Stimulated activated CD8-positive, alpha-beta memory T cell treated with anti-CD3 and anti-CD28 coated beads, Interleukin-2, amount 100 ng/mL, for 1 hour (primary cell): ENCODE results near the gene CYFIP2.

Experiments
- DNase-seq, 2 donors: peaks; one replicate each; pipeline ENCODE4 v3.0.0-alpha.2; 2020; ENCODE audit warnings: low read depth in 2 of 2

Gene CYFIP2

DNA sequence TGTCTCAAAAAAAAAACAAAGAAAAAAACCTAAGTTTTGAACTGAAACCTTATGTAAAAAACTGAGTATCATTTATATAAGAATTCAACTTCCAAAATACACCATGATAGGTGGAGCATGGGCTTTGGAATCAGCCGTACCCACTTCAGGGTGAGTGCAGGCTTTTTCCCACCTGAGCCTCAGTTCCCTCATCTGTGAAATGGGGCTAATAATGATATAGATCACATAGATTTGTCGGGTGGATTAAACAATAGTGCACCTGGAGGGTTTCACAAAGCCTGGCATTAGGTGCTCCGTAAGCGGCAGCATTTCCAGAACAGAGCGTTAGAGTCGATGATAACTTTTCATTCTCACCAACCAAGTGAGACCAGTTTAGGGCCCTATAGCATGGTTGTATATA is 91.9 kb downstream of the CYFIP2 start:
- DNase-seq, result no peak

DNA sequence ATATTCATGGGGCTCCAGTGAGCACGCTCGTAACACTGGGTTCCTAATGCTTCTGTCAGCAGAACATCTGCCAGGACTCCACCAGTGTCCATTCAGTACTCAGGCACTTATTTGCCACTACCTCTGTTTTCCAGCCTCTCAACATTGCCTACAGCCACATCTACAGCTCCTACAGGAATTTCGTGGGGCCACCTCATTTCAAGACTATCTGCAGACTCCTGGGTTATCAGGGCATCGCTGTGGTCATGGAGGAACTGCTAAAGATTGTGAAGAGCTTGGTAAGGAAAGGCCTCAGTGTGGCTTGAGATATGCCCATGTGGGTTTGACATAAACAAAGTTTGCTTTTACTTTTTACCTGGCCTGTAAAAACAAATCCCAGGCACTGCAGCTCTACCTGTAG is 92.9 kb downstream of the CYFIP2 start:
- no peak for DNase-seq

DNA sequence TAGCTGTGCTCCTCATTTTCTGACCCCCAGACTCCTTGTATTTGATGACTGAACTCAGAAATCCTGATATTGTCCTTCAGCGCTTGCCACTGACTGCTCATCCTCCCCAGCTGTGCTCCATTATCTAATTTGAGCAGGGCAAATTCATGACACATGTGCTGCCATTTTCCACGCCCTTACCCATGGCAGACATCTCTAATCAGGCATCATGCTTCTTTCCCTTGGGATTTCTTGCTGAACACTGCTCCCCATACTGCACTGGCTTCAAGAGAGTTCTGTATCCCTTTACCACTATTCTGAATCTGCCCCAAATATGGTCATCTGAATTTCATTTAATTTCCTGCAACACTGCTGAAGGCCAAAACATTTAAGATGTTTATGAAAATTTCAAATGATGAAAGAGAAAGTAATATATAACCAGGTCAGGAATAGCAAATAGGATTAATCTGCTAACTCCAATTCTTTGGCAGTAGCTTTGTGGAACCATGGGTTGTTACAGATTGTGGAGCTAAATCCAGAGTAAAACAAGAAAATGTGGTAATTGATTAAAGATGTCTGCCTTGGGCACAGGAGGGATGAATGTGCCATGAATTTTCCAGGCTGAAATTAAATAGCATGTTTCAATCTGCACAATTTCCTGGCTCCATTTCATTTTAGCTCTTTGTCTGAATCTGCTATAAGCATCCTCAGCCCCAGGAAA is 93.6 kb downstream of the CYFIP2 start:
- DNase-seq, result no peak

DNA sequence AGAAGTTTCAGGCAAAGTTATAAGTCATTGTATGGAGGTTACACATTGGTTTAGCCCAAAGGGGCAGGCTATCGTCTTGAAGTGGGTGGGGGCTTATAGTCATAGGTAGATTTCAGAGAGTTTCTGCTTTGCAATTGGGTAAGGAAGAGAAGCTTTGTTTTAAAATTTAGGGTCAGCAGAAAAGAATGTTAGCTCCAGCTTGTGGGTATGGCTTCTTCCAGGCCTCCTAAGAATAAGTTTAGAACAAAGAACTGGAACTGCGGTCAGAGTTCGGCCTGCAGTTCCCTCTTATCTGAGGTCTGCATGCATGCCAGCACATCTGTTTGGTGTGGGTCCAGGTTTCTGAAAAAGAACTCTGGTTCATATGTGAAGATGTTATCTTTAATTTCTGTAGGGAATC is 96.1 kb downstream of the CYFIP2 start:
- DNase-seq, result no peak

DNA sequence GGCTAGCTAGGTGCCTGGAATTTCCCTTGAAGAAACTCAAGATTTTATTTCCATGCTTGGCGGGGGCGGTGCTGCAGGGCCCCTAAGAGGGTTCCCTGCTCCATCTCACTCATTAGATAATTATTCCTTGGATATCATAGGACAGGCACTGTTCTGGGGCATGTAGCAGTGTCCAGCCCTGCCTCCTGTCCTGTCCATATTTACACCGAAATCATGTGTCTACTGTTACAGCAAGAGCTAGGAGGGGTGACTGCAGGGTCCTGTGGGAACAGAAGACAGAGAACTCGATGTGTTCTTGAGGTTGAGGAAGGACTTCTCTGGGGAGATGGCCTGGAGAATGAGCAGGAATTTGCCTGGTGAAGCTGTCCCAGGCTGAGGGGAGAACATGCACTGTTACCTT is 96.6 kb downstream of the CYFIP2 start:
- no peak for DNase-seq

DNA sequence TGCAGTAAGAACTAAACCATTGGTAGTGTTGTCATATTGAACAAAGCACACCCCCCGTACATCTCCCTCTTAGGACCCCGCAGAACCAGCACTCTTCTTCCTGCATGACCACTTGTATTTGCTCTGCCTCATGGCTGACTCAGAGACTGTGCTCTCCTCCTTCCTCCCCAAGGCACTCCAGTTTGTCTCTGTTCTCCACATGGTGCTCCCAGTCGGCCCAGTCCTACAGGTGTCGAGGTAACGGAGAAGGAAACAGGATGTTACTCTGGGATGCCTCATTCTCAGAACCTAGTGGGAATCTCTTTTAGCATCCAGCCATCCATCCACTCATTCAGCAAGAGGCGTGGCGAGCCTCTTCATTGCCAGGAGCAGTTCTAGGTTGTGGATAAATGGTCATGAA is 97.1 kb downstream of the CYFIP2 start:
- no peak for DNase-seq

DNA sequence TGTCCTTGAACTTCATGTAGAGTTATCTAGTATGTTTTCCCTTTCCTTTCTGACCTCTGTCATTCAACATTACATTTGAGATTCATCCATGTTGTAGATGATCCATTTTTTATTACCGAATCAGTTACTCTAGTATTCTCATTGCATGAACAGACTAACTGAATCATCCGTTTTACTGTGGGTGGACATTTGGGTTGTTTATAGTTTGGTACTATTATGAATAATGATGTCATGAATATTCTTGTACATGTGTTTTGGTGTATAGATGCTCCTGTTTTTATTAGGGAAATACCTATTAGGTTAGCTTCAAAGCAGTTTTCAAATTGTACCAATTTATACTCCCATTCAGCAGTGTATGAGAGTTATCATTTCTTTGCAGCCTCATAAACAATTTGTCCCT is 99.8 kb downstream of the CYFIP2 start:
- DNase-seq, result no peak

DNA sequence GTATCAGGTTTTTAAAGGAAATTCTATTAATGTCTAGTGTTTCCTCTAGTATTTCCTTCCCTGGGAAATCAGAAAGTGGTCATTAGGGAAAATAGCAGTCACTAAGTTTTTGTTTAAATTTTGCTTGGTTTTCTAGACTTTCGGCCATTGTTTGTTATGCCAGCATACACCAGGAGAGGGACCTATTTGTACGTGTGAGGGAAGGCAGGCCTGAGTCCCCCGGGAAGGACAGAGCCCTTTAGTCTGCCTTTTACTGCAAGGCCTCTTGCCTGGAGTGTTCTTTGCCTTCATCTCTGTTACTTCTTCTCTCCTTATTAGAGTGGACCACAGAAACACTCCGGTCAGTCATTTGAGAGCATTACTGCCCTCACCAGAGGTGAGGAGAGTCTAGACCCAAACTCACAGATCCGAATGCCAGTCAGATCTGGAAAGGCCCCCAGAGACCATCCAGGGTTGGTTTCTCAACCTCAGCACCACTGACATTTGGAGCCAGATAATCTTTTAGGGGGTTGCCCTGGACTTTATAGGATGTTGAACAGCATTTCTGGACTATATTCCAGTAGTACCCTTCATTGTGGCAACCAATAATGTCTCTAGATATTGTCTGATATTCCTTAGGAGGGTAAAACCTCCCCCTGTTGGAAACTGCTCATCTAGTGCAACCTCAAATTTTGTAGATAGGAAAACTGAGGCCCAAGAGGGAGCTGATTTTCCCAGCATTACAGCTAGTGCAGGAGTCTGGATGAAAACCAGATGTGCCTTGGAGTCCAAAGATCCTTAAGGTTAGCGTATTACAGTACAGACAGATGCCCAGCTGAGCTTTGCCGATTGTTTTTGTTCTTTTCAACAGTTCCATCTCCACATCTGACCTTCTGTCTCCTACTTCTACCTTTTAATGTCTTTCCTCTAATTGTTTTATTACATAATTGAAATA is 101.1 kb downstream of the CYFIP2 start:
- no peak for DNase-seq

DNA sequence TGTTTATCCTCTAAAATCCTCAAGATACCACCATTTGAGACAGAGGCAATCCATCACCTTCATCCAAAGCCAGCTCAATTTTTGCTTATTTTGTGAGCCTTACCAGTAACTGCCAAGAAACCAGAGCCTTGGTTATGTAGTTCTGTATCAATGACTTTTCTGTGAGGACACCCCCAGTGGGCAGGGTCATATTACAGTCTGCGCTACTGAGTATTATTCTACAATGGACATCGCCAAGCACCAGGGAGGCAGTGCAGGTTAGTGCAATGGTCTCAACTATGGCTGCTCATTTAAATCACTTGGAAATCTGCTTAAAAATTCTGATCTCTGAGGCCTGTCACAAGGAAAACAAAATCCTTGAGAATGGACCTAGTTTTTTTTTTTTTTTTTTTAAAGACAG is 103.6 kb downstream of the CYFIP2 start:
- no peak for DNase-seq

DNA sequence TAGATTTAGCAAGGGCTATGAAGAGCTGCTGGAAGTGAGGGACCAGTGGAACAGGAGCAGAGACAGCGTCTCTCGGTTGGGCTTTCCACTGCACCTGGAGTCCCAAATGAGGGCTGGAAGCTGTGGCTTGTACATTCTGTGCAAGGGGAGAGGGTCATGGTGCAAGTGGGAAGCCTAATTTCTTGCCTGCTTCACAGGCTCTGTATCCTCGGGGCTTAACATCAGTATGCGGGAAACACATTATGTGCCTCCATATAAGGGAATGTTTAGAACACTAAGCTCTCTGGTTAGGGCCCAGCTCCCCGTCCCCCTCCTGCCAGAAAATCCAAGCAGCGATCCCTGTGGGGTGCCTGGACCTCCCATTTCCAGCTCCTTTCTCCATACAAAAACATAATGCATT is 105.0 kb downstream of the CYFIP2 start:
- no peak for DNase-seq

DNA sequence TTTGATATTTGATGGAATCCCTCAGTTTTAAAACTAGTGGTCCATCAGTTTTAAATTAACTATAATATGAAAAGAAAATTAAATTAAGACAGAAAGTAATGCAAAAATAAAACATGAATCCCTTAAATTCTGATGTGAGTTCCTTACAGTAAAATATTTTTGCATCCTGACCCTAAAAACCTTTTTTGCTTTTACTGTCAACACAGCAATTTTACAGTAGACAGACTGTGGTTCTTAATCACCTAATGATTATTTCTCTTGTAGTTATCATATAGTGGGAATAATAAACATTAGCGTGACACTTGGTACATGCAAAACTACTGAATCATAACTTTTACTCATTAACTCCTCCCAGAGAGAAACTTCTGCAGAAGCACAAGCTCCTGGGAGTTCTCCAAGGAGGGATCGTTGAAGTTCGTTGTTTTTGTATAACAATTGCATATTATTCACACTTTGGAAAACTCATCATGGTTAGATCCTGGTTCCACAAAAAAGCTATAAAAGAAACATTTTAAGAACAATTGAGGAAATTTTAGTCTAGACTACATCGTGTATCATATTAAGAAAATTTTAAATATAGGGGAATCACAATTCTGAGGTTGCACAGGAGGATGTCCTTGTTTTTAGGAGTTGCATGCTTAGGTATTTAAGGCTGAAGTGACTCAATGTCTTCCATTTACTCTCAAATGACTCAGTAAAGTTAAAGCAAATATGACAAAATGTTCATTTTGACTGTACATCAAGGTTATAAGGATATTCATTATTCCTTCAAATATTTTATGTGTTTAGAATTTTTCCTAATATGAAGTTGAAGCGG is 105.9 kb downstream of the CYFIP2 start:
- no peak for DNase-seq

DNA sequence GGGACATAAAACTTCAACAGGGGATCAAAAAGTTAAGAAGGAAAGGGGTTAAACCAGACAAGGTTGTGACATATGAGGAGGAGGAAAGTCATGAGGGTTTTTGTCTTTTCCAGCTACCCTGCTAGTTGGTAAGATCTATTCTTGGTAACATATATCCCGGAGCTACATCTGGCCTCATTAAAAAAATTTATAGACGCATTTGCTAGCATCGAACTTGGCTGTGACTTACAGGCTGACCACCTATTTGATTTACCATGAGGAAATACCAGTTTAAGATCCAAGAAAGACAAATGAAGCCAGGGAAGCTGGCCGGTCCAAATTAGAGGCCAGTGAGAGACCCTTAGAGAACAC is 106.5 kb downstream of the CYFIP2 start:
- no peak for DNase-seq

DNA sequence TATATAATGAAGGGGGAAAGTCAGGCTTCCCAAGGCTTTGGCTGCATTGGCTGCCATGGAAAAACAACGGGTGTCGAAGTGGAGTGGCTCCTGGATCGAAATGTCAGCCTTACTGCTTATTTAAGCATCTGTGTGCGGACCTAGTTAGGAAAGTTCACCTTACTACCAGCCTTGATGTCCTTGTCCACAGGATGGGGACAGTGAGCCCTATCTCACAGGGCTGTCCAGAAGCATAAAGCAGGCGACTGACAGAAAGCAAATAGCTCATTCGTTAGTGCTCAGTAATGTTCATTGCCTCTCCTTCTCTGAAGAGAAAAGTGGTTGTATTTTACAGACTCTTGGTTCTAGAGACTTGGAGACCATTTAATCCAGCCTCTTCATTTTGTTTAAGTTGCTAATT is 112.6 kb downstream of the CYFIP2 start:
- no peak for DNase-seq

DNA sequence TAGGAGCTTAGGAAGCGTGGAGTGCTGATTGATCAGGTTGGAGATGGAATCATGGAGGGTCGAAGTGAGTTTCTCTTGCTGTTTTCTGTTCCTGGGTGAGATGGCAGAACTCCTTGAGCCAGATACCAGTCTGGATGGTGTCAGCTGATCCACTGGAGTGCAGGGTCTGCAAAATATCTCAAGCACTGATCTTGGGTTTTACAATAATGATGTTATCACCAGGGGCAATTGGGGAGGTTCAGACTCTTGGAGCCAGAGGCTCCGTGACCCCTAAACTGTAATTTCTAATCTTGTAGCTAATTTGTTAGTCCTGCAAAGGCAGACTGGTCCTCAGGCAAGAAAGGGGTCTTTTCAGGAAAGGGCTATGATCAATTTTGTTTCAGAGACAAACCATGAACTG is 114.1 kb downstream of the CYFIP2 start:
- no peak for DNase-seq

DNA sequence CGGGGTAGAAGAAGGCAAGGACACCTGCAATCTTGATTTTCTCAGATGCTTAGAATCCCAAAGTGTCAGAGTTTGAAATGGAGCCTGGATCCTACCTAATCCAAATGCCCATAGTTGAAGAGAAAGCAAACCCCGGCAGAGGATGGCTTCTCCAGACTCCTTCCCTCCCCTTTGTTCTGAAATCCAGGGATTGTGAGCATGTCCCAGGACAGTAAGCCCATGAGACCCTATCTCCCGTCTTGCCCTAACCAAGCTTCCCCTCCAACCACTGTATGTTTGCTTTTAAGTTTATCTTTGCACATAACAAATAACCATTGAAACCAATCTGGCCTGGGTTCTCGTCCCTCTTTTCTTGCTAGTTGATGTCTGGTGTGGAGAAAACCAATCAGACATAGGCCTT is 115.8 kb downstream of the CYFIP2 start:
- DNase-seq, result no peak

DNA sequence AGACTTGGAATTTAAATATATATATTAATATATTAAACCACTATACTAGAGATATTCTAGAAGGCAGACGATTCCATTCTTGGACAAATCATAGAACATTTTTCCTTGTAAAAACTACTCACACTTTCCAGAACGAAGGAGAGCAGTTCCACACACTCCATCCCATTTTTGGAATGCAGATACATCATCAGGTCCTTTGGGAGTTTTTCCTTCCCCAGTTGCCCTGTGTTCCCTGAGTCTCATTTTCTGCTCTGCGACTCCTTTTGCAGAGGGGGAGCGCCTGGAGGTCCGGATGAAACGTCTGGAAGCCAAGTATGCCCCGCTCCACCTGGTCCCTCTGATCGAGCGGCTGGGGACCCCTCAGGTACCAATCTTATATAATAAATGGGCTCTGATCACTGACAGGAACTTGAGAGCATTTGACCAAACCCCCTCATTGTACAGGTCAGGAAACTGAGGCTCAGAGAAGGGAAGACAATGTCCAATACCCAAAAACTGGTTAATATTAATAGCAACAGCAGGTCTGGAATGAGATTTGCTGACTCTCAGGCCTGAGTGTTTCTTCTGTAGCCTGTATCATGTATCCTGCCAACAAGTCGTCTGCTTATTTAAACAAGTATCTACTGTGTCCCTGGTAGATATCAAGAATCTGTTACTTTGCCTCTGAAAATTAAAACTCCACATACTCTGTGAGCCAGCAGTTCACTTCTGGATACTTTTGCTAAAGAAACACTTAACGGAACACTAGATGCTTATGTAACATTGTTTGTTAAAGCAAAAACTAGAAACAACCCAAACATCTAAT is 117.3 kb downstream of the CYFIP2 start:
- DNase-seq, result no peak

DNA sequence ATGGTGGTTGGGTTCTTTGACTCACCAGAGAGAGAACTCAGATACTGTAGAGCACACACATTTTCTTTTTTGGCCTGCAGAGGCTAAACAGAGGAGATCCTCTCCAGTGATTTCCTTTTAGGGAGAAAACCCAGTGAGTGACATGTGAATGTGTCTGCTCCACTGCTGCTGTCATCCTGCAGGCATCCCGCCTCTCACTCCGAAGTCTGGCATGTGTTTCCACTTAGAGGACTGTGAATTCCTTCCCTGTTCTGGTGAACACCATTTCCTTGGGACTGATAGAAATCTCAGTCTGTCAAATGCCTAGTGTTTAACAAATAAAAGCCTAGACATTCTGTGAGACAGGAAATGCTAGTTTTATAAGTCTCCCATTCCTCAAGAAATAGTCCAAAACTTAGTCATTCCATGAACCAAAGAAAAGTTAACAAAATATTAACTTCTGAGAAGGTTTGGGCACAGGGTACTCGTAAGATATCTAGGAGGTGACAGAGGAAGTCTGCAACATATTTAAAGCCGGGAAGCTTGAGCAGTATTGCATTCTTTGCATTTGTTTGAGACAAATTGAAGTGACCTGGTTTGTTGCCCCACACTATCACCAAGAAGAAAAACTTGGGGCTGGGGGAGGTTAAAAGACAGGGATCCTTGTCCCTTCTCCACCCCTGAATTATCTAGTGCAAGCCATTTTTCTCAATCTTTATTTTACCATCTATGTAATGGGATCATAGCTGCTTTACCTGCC is 119.2 kb downstream of the CYFIP2 start:
- no peak for DNase-seq

DNA sequence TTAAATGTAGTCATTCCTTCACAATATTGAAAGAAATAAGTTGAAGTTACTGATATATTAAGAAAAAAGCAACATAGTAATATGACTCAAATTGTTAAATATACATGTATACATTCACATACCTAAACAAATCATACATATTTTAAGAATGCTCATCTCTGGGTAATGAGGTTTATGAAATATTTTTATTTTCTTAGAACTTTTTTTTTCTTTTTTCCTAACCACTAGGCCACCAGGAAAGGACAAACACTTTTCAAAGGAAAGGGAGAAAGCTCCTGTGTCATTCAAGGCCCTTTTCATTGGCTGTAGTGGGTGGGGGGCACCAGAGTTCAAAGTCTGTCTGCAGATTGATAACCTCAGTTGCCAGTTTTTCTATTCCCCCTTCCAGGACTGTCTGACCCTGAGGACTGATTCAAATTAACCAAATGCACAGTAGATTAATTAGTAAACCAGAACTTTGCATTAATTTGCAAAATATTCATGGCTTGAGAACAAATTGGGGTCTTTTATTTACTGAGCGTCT is 121.2 kb downstream of the CYFIP2 start:
- DNase-seq, result no peak

DNA sequence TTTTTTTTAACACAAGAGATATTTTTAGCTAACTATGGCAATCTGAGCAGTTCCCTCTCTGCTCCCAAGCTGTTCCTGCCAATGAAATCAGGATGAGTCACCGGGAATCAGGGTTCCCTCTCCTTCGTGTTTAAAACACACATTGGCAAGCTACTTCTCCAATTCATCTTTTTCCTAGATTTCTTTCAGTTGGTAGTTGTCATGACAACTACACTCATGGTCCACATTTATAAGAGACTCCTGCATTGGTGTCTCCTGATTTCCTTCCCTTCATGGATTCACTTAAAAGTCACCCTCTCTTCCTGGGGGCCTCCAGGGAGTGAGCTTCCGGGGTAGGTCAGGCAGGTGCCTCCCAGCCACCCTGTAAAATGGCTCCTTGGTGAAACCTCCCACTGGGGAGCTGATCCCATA is 121.8 kb downstream of the CYFIP2 start:
- DNase-seq, result no peak

DNA sequence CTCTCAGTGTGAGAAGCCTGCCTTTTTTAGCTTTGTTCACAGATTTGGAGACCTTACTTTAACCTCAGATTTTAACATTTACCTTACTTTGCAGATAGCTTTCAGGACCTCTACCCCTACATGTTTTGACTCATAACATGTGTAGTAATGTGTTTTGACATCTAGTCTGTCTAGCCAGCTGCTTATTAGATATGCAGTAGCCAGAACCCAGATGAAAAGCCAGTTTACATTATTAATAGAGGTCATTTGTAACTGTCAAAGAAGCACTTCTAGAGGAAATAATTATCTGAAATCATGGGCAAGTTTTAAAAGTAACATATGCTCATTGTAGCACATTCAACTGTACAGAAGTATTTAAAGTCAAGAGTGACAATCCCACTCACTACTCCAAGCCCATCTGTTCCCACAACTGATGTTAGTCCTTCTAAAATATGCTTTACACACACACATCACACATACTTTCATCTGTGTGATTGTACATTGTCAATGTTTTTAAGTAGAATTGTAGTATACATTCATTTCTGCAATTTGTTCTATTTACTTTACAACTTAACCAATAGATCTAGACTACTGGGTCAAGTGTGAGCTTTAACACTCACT is 122.3 kb downstream of the CYFIP2 start:
- DNase-seq, result no peak
